ENCODE measurements around the gene BBS9. TPM values are rescaled to one million over a fixed set of nuclear protein-coding genes. Genes with fewer than 3 reads are reported as not detected.

BBS9 gene
- total and polyA plus RNA-seq, 9 of the 15 experiments (the other 6 are each of a cell fraction or from before 2014, with no cell fraction given): 0.77 to 3.3 (median 2.4) TPM

- TF ChIP-seq ZNF274 (IDR thresholded peaks at IDR 0.05; ENCODE audit: borderline replicate concordance, low read depth, low read length) (no peak), HDGF (IDR thresholded peaks at IDR 0.05) (no peak), FOXK2 (conservative IDR thresholded peaks at IDR 0.05 in 1 of 2, IDR thresholded peaks at IDR 0.05 in 1 of 2; ENCODE audit: low read depth in 2 of 2) (no peak), MEF2A (IDR thresholded peaks at IDR 0.05; ENCODE audit: control insufficient read depth, low read depth, low read length) (no peak), RBBP5 (IDR thresholded peaks at IDR 0.05; ENCODE audit: borderline replicate concordance, insufficient read depth, low read length, poor library complexity, severe bottlenecking) (peak; percentile 97), ASH1L (IDR thresholded peaks at IDR 0.05; ENCODE audit: borderline replicate concordance, low read depth, partially characterized antibody) (no peak), NR4A1 (CRISPR knock-in tag; IDR thresholded peaks at IDR 0.05) (no peak), NR4A1 (tag; IDR thresholded peaks at IDR 0.05) (no peak), YBX1 (IDR thresholded peaks at IDR 0.05) (no peak), THRB (CRISPR knock-in tag; conservative IDR thresholded peaks at IDR 0.05) (no peak), FIP1L1 (IDR thresholded peaks at IDR 0.05; ENCODE audit: low read depth, low read length, poor library complexity, severe bottlenecking) (peak; percentile 32), CBX3 (IDR thresholded peaks at IDR 0.05; ENCODE audit: borderline replicate concordance in 1 of 2, low read length in 2 of 2) (no peak), ZNF696 (CRISPR knock-in tag; conservative IDR thresholded peaks at IDR 0.05) (no peak), POLR2G (IDR thresholded peaks at IDR 0.05; ENCODE audit: low read depth, low read length) (peak; percentile 88), ETS1 (conservative IDR thresholded peaks at IDR 0.05; ENCODE audit: control insufficient read depth, low read depth, low read length) (peak; percentile 63; the same call in 1 of the 2 replicates), GTF2A2 (tag; IDR thresholded peaks at IDR 0.05) (no peak), RHOXF2B (CRISPR knock-in tag; conservative IDR thresholded peaks at IDR 0.05) (no peak), HMGXB4 (CRISPR knock-in tag; IDR thresholded peaks at IDR 0.05) (peak; percentile 70; the same call in 1 of the 2 replicates), TCFL5 (CRISPR knock-in tag; conservative IDR thresholded peaks at IDR 0.05) (no peak), HMBOX1 (IDR thresholded peaks at IDR 0.05) (no peak), BRF1 (IDR thresholded peaks at IDR 0.05; ENCODE audit: borderline replicate concordance, extremely low read depth, insufficient read length) (no peak), STAT5B (CRISPR knock-in tag; IDR thresholded peaks at IDR 0.05) (no peak), RAD21 (CRISPR knock-in tag; conservative IDR thresholded peaks at IDR 0.05 in 1 of 2, IDR thresholded peaks at IDR 0.05 in 1 of 2) (peak; percentile 38 to 48)
Observed at GRCh38 chr7:33109005-33109757, 20.2 kb upstream of the BBS9 start, which contains the start of gene RP9 (continued).

All from K562 (cell line).